Activated CD4-positive, CD25-positive, alpha-beta regulatory T cell treated with anti-CD3 and anti-CD28 coated beads, Interleukin-2, amount 50 U/mL, for 72 hours (primary cell): Measurements from ENCODE around the gene FBLIM1.

Source experiments
- DNase-seq: peaks from one replicate; pipeline ENCODE4 v3.0.0; 2021

The FBLIM1 gene

DNA sequence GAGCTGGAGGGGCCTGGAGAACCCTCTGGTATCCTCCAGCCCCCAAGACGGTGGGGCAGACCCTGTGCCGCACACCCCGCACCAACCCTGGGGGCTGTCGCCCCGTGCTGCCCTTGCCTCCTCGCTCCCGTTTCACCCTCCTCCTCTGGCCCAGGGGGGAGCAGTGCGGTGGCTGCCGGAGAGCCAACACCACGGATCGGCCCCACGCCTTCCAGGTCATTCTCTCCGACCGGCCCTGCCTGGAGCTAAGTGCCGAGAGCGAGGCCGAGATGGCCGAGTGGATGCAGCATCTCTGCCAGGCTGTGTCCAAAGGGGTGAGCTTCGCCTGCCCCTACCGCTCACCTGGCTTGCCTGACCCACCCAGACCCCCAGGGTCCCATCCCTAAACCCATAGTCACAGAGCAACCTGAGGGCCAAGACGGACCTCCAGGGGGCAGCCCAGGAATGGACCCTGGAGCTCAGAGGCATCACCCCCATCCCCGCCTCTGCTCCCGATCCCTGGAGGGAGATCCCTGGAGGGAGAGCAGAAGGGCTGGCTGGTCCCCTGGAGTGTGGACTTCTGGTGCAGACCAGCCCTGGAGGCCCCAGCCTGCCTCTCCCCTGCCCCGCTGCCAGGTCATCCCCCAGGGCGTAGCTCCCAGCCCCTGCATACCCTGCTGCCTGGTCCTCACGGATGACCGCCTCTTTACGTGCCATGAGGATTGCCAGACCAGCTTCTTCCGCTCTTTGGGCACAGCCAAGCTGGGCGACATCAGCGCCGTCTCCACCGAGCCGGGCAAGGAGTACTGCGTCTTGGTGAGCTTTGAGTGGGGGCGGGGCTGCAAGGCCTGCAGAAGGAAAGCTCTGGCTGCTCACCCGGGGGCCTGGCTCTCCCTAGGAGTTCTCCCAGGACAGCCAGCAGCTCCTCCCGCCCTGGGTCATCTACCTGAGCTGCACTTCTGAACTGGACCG is 26.6 kb upstream of the FBLIM1 start:
- no peak for DNase-seq

DNA sequence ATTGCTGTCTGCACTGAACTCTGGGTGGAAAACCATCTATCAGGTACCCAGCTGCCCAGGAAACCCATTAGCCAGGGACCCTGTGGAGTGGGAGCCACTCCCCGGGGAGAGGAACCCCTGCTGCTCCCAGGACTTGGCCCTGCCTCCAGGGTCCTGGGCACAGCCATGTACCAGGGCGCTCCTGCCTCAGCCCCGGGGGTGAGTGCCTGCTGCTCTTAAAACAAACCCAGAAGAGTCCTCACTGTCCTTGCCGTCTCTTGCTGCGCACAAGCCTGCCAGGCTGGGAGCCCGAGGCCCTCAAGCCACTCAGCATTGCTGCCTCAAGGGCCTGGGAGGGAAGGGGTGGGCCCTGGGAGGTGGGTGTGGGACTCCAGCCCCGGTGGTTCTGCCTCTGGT is 25.9 kb upstream of the FBLIM1 start:
- DNase-seq, result no peak

- DNase-seq, result no peak
Observed at GRCh38 chr1:15733218-15733725, 25.3 kb upstream of the FBLIM1 start.

DNA sequence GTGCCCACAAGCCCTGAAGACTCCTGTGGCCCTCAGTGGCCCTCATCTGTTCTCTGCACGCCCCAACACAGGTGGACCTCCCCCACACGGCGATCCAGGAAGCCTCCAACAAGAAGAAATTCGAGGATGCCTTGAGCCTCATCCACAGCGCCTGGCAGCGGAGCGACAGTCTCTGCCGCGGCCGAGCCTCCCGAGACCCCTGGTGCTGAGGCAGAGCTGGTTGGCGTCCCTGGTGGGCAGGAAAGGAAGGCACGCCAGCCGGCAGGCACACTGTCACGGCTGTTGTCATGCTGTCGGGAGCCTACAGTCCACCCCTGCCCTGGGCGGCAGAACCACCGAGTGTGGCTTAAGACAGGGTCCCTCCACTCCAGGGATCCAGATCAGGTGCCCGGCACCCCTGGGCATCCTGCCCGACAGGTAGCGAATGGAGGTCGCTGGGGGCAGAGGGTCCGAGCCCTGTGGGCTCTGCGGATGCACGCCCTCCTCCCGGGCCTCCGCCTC is 24.8 kb upstream of the FBLIM1 start:
- no peak for DNase-seq

GRCh38 chr1:15734296-15734695 is 24.3 kb upstream of the FBLIM1 start:
- no peak for DNase-seq

DNA sequence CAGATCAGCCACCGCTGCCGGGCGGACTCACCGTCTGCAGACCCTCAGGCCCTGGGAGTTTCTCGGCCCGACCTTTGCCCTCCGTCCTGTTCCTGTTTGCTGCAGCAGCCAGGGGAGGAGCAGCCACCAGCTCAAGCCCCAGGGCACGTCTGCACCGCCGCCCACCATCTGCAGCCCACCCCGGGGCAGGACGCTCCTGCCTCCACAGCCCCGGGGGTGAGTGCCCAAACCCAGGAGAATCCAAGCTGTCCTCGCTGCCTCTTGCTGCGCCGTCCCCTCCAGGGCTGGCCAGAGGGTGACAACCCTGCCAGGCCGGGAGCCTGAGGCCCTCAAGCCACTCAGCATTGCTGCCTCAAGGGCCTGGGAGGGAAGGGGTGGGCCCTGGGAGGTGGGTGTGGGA is 23.7 kb upstream of the FBLIM1 start:
- no peak for DNase-seq

GRCh38 chr1:15735304-15736037 is 23.1 kb upstream of the FBLIM1 start:
- DNase-seq, result no peak

DNA sequence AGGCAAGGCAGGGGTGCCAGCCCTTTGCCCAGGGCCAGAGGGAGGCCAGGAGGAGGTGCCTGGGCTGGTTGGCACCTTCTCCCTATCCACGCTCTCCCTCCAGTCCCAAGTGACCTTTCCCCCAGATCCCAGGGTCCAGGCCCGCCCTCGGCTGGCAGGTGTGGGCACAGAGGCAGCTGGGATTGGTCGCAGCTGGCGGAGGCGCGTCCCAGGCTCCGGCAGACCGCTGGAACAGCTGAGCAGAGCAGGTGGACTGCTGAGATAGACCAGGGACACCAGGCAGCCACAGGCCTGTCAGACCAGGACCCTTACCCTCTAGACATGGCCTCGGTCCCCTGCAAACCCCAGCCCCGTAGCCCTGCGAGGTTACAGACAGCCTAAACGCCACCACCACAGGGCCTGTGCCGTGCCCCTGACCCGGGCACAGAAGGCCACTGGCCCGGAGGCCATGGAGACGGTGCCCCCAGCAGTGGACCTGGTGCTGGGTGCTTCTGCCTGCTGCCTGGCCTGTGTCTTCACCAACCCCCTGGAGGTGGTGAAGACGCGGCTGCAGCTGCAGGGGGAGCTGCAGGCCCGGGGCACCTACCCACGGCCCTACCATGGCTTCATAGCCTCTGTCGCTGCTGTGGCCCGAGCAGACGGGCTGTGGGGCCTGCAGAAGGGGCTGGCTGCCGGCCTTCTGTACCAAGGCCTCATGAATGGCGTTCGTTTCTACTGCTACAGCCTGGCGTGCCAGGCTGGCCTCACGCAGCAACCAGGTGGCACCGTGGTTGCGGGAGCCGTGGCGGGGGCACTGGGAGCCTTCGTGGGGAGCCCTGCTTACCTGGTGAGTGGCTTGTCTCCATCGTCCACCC is 22.3 kb upstream of the FBLIM1 start, which contains the start of gene SLC25A34:
SLC25A34 (plus strand) TSS at position 221 of the 854 bp plus-strand sequence; CDS start at position 449, 228 bp downstream.
- no peak for DNase-seq

GRCh38 chr1:15736892-15737261 is 21.7 kb upstream of the FBLIM1 start:
- DNase-seq, result no peak

DNA sequence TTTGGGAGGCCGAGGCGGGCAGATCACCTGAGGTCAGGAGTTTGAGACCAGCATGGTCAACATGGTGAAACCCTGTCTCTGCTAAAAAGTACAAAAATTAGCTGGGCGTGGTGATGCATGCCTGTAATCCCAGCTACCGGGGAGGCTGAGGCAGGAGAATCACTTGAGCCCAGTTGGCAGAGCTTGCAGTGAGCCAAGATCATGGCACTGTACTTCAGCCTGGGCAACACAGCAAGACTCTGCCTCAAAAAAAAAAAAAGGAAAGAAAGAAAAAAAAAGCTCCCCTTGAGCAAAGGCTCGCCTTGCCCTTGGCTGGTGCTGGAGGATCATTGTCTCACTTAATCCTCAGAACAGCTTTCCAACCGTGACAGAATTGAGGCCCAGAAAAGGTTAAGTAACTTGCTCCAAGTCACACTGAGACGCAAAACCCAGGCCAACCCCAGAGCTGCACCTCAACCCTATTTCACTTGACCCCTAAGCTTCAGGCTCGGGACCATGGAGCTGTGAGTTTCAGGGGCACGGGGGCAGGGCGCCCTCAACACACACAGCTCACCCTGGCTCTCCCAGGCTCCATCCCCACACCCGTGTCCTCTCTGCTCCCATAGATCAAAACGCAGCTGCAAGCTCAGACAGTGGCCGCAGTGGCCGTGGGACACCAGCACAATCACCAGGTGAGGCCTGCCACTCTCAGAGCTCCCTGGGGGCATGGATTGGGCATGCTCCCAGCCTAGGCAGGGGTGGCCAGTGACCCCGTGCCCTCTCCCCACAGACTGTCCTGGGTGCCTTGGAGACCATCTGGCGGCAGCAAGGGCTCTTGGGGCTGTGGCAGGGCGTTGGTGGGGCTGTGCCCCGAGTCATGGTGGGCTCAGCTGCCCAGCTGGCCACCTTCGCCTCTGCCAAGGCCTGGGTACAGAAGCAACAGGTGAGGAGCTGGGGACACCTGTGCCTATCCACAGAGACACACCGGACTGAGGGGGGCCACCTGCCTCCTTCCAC is 21.0 kb upstream of the FBLIM1 start:
- DNase-seq, result no peak

GRCh38 chr1:15738416-15739113 is 20.0 kb upstream of the FBLIM1 start:
- no peak for DNase-seq

DNA sequence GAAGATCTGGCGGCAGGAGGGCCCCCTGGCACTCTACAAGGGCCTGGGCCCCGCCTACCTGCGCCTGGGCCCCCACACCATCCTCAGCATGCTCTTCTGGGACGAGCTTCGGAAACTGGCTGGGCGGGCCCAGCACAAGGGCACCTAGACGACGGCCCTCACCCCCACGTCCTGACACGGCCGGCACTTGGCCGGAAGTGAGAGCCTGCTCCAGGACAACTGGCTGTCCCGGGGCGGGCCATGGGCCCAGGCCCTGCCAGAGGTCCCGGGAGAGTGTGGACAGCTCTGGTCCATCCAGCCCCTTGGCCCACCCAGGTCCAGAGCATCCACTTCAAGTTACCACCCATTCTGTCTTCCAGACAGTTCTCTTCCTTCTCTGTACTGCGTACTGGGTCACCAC is 19.3 kb upstream of the FBLIM1 start:
- no peak for DNase-seq

- DNase-seq, result no peak
Observed at GRCh38 chr1:15739745-15740144, 18.9 kb upstream of the FBLIM1 start.

DNA sequence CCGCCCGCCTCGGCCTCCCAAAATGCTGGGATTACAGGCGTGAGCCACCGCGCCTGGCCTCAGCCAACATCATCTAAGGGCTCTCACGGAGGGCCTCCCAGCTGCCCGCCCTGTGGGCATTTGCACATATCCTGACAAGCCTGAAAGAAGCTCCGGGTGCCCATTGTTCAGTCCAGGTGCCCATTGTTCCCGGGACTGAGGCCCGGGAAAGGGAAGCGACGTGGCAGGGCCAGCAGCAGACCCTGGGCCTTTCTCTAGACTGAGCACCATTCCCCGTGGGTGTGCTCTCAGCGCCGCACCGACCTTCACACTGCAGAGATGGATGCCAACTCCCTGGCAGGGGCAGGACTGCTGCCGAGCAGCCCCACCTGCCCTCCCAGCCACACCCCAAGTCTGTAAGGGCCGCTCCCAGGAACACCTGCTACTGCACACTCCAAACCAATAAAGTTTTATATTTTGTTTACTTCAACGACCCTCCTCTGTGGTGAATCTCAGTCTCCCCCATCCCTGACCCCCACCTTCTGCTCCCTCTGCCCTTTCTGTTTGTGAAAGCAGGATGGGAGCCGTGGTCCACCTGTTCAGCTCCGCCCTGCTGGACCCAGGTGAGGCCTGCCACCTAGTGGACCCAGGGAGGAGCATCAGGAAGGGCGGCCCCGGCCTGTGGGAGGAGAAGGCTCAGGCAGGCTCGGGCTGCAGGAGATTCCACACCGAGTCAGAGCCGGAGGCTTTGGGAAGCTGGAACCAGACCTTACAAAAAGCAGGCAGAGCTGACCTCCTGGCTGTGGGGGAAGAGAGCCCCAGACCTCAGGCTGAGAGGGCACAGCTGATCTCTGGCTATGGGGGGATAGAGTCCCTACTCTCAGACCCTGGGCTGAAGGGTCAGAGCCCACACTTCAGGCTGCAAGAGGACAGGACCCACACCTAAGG is 17.4 kb upstream of the FBLIM1 start:
- DNase-seq, result peak; percentile 68

GRCh38 chr1:15742339-15742801 is 16.2 kb upstream of the FBLIM1 start, which contains the start of gene TMEM82:
Gene TMEM82 (plus strand): TSS chr1:15742499. CDS start chr1:15742560, 61 bp downstream.
- no peak for DNase-seq

GRCh38 chr1:15744122-15744679 is 14.4 kb upstream of the FBLIM1 start:
- no peak for DNase-seq

DNA sequence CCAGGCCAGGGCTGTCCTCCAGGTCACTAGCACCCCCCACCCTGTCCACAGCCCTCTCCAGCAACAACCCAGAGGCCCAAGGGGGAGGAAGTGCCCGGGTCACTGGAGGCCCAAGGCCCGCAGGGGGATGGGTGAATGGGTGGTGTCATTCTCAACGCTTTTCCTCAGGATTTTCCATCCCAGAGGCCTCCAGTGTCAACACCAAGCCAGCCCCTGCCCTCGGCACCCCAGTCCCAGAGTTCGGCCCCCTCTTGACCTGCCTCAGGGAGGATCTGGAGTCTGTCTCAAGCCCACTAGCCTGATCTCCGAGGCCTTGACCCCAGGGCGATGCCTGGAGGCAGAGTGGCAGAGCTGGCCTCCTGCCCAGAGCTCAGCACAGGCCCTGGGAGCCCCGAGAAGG is 11.2 kb upstream of the FBLIM1 start:
- DNase-seq, result no peak

- no peak for DNase-seq
Observed at GRCh38 chr1:15748264-15748663, 10.3 kb upstream of the FBLIM1 start.
